KG1 (cell line): ENCODE results near the gene HDAC4.

ENCODE experiments used
- DNase-seq: peaks from one replicate; lab custom pipeline; 2025; lab: John Stamatoyannopoulos, UW

HDAC4 gene

GRCh38 chr2:239200646-239201530, 199.9 kb downstream of the HDAC4 start:
- no peak for DNase-seq

DNA sequence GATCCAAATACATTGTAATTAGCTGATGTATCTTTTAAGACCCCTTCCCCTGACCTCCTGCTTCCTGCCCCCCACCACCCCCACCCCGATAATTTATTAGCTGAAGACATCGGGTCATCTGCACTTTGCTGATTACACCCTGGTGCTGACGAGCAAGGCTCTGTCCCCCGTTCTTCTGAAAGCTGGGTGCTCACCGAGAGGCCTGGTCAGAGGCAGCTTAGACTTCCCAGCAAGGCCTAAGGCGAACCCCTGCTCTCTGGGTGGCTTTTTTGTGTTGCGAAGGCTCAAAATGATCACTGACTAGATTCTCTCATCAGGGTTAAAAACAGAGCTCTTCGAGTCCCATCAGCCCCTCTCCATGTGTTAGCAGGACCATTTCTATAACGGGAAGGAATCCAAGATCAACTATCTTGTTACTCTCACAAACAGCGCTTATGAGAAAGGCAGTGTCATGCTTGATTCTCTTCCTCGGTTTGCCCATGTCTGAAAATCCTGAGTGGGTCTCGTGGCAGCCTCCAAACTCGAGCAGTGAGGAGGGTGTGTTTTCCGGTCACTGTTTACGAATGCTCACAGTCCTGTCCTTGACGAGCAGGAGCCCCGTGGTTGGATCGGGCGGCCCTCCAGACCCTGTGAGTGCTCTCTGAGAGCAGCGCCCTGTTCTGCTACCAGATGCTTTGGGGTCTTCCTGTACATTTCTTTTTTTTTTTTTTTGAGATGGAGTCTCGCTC, 201.6 kb downstream of the HDAC4 start:
- DNase-seq: no peak

DNA sequence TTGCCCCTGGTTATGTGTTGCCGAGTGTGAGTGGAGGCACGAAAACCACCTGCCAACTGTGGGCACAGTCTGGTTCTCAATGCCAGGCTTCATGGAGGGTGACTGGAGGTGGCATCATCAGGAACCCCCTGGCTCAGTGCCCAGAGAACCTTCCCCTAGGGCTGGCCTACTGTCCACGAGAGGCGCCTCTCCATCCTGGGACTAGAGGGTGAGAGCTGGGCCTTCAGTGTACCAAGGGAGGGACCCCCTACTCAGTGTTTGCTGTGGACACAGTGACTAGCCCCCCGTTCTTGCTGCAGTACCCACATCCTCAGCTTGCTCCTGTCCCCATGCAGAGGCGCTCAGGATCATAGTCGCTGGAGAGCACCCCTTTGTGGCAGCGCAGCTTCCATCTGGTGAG, 202.6 kb downstream of the HDAC4 start:
- no peak for DNase-seq

DNA sequence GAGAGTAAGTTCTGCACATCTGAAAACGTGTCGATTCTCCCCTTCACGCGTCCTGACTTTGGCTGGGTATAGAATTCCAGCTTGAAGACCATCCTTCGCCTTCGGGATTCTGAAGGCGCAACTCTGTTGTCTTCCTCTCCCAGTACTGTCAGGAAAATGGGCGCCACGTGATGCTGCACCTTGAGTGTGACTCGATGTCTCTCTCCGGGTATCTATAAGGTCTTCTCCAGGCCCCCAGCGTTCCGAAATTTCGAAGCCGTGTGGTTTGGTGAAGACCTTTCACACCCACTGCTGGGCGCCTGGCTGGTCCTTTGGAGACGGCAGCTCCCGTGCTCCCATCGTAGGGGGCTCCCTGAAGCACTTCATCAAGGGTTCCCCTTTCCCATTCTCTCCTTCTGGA, 203.7 kb downstream of the HDAC4 start:
- no peak for DNase-seq

DNA sequence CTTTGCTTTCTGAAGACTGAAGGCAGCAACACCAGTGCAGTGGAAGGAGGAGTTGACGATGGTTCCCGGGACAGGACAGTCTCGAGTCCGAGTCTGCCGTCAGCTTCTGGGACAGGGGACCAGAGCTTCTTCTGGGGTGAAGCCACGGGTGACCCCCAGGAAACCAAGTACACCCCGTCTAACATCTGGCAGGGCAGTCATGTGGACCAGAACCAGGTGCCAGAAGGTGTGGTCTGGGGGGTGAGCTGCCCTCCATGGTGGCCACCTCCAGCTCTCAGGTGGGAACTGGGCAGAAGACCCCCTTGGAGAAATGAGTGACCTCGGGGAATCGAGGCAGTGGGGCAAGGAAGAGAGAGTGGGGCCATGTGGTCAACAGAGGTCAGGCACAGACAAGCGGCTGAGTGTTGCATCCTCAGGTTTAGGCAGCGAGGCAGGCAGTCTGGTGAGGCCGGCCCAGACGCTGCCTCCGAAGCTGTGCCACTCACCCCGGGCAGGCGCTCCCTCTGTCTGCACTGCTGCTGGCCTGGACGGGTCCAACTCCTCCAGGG, 204.3 kb downstream of the HDAC4 start:
- no peak for DNase-seq

DNA sequence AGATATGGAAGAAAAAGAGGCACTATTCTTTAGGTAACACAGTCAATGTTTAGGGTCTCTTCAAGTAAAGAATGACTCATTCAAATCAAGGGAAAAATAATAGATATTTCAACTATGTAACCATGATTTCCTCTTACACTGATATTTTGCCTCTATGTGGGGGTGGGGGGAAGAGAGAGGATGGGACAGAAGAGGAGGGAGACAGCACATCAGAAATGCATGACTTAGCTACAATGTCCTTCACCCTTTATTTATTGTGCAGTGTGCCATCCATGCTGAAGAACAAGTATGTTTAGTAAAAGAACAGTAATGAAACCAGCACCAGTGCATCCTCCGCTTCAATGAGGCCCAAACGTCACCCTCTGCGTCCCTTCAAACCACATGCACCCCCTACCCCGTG, 204.8 kb downstream of the HDAC4 start:
- no peak for DNase-seq

GRCh38 chr2:239195318-239195871, 205.4 kb downstream of the HDAC4 start:
- DNase-seq: no peak

DNA sequence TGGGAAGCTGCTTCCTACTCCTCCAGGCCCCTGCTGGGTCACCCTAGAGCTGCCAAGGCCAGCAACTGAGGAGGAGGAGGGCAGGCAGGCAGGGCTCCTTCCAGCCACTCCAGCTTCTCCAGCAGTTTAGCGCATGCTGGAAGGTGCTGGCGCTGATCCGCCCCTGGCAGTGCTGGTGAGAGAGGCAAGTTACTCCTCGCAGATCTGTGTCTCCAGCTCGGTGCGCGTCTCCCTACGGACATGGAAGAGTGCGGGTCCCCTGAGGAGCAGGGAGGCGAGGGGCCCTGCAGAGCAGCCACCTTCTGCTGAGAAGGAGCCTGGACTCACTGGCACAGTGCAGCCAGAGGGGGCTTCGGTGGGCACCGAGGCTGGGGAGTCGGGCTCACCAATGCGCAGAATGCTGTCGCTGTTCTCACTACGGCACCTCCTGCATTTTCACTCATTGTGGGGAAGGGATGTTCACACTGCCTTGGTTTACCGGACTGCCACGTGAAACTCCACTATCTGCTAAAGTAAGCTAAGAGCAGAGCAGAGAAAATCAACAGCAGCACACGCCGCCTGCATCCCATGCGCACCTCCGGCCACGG, 206.0 kb downstream of the HDAC4 start:
- no peak for DNase-seq

DNA sequence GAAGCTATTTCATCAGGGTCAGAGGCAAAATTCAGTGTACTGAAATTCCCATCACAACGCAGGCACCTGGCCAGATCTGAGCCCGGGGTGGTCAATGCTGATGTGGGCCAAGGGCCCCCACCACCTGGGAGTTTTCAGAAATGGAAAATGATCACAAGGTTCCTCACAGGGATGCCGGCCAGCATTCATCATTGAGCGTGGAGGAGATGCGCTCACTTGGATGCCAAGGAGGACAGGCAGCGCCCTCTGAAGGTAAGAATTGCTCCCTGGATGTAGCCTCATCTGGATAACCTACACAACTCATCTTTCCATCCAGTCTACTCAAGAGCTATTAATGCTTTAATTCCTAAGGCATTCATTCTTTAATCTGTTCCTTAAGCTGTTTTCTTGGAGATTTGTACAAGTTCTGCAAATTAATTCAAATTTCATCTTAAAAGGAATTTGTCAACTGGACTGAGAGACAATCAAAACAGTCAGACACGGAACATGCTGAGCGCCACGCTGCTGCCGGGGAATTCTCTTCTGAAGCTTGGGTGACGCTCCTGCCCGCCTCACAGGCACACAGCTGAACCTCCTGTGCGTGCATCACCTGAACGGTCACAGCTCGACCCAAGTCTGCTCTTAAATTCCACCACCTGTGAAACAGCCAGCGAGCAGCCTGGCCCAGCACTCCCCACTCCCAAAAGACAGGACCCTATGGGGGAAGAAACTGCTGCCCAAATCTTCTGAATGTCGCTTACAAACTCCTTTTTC, 206.7 kb downstream of the HDAC4 start:
- DNase-seq: no peak

DNA sequence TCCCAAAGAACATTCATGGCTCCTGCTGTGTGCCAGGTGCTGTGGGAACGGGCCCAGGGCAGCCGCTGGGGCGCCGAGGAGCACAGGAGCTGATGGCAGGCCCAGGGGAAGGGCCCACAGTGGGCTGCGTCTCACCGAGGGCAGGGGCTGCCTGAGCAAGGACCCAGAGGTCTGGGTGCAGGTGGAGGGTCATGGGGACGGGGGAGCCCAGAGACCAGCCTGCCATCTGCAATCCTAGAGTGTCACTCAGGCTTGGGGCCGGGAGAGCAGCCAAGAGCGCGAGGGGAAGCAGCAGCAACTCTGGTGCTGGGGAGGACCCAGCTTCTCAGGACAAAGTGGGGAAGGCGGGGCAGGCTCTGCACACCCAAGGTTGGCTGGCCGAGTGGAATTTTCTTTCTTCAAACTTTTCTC, 207.4 kb downstream of the HDAC4 start:
- no peak for DNase-seq

- no peak for DNase-seq
Observed at GRCh38 chr2:239192975-239193374, 207.8 kb downstream of the HDAC4 start.

- no peak for DNase-seq
Observed at GRCh38 chr2:239192456-239192855, 208.4 kb downstream of the HDAC4 start.

- no peak for DNase-seq
Observed at GRCh38 chr2:239190921-239191885, 209.6 kb downstream of the HDAC4 start.

GRCh38 chr2:239190361-239190760, 210.5 kb downstream of the HDAC4 start:
- DNase-seq: no peak

DNA sequence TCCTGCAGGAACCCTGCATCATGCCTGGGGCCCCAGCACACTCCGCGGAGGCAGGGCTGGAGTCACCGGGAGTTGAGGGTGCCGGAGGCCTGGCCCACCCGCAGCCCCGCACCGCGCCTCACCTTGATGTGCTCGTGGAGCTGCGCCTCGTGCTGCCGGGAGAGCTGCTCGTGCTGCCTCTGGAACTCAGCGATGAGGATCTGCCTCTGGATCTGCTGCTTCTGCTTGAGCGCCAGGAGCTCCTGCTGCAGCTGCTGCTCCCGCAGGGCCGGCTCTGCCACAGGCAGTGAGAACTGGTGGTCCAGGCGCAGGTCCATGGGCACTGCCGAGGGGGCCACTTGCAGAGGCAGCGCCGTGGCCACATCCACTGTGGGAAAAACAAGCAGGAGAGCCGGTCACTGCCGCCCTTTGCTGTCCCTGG, 211.1 kb downstream of the HDAC4 start:
- no peak for DNase-seq

- no peak for DNase-seq
Observed at GRCh38 chr2:239188536-239188935, 212.3 kb downstream of the HDAC4 start.

DNA sequence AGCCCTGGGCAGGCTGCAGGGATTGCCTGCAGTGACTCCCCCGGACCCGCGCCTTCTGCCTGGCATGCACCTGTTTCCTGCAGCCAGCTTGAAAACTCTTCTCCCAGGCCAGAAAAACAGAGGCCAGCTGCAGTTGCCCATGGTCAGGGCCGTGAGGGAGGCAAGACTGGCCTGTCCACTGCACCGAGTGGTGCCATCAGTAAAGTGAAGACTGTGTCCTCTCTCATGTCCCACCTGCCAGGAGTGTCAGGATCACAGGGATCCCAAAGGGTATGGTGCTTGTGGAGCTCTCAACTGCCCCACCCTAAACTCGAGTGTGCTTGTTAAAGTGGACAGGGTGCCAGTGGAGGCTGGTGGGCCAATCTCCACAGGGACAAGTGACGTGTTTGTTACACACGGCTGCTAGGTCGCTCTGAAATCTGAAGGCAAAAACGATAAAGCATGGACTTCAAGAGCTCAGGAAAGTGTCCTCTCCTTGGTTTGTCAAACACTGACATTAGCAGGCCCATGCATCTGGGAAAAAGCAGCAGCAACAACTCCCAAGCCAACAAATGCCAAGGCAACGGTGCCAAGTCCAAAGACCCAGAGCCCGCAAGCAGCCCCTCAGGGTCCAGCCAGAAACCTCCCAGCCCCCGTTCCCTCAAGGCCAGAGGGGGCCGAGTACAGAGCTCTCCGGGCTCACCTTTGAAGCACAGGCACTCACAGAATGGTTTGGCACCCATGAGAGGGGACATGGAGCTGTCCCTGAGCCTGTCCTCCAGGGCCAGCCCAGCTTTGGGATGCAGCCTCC, 213.2 kb downstream of the HDAC4 start:
- DNase-seq: no peak

DNA sequence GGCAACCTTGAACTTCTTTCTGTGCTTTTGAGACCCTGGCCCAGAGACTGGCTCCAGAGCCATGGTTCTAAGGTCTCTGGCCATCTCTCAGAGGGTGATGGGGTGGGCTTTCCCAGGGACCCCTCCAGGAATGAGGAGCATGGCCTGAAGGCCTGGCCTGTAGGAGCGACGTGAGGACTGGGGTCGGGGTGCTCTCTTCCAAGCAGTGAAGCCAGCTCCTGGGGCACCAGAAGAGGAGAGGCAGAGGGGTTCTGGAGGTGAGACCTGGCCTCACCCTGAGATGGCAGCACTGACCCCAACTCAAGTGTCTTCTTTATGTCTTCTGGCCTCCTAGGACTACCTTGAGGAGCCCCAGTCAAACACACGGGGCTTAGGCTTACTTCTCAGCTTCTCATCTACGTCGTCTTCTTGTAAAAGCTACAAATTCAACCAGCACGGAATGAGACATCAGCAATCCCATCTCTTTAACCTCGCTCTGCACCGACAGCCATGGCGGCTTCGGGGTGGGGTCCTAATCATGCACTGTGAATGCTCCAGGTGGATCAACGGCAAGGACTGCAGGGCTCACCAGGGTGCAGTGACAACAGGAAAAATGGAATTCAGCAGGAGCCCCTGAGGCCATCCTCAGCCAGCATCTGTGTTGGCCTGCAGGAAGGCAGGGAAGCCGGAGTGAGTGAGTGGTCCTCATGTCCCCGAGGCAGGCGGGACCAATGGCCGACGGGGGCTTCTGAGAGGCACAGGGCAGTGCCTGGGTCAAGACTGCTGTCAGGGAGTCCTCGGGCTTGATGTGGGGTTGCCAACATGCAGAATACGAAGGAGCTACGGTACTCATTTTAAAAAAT, 214.1 kb downstream of the HDAC4 start:
- no peak for DNase-seq
